Loucy (cell line): ENCODE data around the gene ATXN7L1.

Experiments used
- CTCF ChIP-seq: fragments of 200-600 bp; sonication (generic); conservative IDR thresholded peaks from 2 replicates; pipeline ENCODE4 v1.5.1; 2014; ENCODE audit warnings: mild to moderate bottlenecking, antibody characterized with exemption, low read length
- EZH2phosphoT487 ChIP-seq: fragments of 200-600 bp; IDR thresholded peaks from 2 replicates; pipeline ENCODE4 v1.6.1; 2018; ENCODE audit warnings: antibody characterized with exemption, mild to moderate bottlenecking, moderate library complexity, borderline replicate concordance

GRCh38 chr7:105738133-105738532 lies 138.3 kb downstream of the ATXN7L1 start:
- TF ChIP-seq CTCF (peak; percentile 22; the same call in 1 of the 2 replicates), EZH2phosphoT487 (no peak)
